DND-41 (cell line): ENCODE data around the gene RAPGEF5.

ENCODE experiments used
- ATAC-seq: fragments of 200-7000 bp; cut with Tn5 transposase; 3 replicates; pipeline ENCODE4 v1.9.1; 2021; ENCODE audit warnings: low read depth; ENCODE audit not compliant: insufficient read depth
- DNase-seq: peaks from one replicate; pipeline ENCODE4 v3.0.0-alpha.2; 2020
- H2AFZ ChIP-seq: 2 replicates; pipeline ENCODE4 v1.6.0; 2012; ENCODE audit warnings: low read depth, low read length
- H3K27ac ChIP-seq: 2 replicates; pipeline ENCODE4 v1.5.1; 2012; ENCODE audit warnings: low read length, inconsistent platforms
- H3K27me3 ChIP-seq: fragments of 200-600 bp; sonication (generic); 2 replicates; pipeline ENCODE4 v1.6.0; 2012; ENCODE audit warnings: low read length, mild to moderate bottlenecking, inconsistent platforms; ENCODE audit not compliant: insufficient read depth, poor library complexity
- H3K36me3 ChIP-seq: 2 replicates; pipeline ENCODE4 v1.5.1; 2012; ENCODE audit warnings: low read length, inconsistent platforms; ENCODE audit not compliant: insufficient read depth
- H3K4me1 ChIP-seq: 2 replicates; pipeline ENCODE4 v1.5.1; 2012; ENCODE audit warnings: mild to moderate bottlenecking, low read length; ENCODE audit not compliant: insufficient read depth
- H3K4me2 ChIP-seq: 2 replicates; pipeline ENCODE4 v1.6.0; 2012; ENCODE audit warnings: mild to moderate bottlenecking, moderate library complexity, low read length, inconsistent platforms; ENCODE audit not compliant: insufficient read depth
- H3K4me3 ChIP-seq, 2 experiments: fragments of 200-600 bp in 1 of 2; shearing (Covaris generic) in 1 of 2; 2 replicates each; pipeline ENCODE4 v1.5.1; 2012 to 2016; ENCODE audit warnings: inconsistent platforms in 2 of 2, low read length in 2 of 2, mild to moderate bottlenecking in 2 of 2, low read depth in 1 of 2, moderate library complexity in 1 of 2
- H3K79me2 ChIP-seq: 2 replicates; pipeline ENCODE4 v1.6.0; 2012; ENCODE audit warnings: low read length, inconsistent platforms; ENCODE audit not compliant: insufficient read depth
- H3K9ac ChIP-seq: 2 replicates; pipeline ENCODE4 v1.6.0; 2012; ENCODE audit warnings: low read depth, mild to moderate bottlenecking, inconsistent platforms, low read length, moderate library complexity
- H3K9me3 ChIP-seq: 2 replicates; pipeline ENCODE4 v1.5.1; 2012; ENCODE audit warnings: low read length, moderate library complexity, mild to moderate bottlenecking, inconsistent platforms; ENCODE audit not compliant: insufficient read depth, severe bottlenecking
- H4K20me1 ChIP-seq: 2 replicates; pipeline ENCODE4 v1.6.0; 2012; ENCODE audit warnings: low read length; ENCODE audit not compliant: insufficient read depth
- CTCF ChIP-seq: IDR thresholded peaks from 2 replicates; pipeline ENCODE4 v1.5.1; 2012; ENCODE audit warnings: borderline replicate concordance, low read length, moderate library complexity, mild to moderate bottlenecking; ENCODE audit not compliant: poor library complexity, severe bottlenecking; ENCODE audit errors: extremely low read depth
- EZH2 ChIP-seq: IDR thresholded peaks from 3 replicates; pipeline ENCODE4 v1.6.1; 2012; ENCODE audit warnings: borderline replicate concordance, low read depth, mild to moderate bottlenecking, moderate library complexity, low read length, inconsistent platforms; ENCODE audit not compliant: severe bottlenecking

Gene RAPGEF5

GRCh38 chr7:22121702-22122474 is 235.1 kb downstream of the RAPGEF5 start:
- no peak overlapping the region for H3K4me2 ChIP-seq
- peaks cover 81% of the 10 kb centered on the region for H3K36me3 ChIP-seq
- H3K27me3 ChIP-seq = no peaks in the 10 kb centered on the region
- H3K79me2 ChIP-seq = no peaks in the 10 kb centered on the region
- no peak overlapping the region for H2AFZ ChIP-seq
- no peak overlapping the region for H3K9ac ChIP-seq
- peak; percentile 44; the same call in 2 of the 3 replicates for ATAC-seq
- no peak overlapping the region for H3K4me3 ChIP-seq
- H3K4me1 ChIP-seq = 0 out of 2 replicates have a peak, but pooled peaks cover 4% of the 10 kb centered on the region
- peak overlapping the region; percentile 4 for H3K27ac ChIP-seq
- no peaks in the 10 kb centered on the region for H3K9me3 ChIP-seq
- H4K20me1 ChIP-seq = no peaks in the 10 kb centered on the region
- TF ChIP-seq EZH2 (no peak), CTCF (no peak)
- no peak for DNase-seq

- H2AFZ ChIP-seq = no peak overlapping the region
- H3K79me2 ChIP-seq = no peaks in the 10 kb centered on the region
- peaks cover 85% of the 10 kb centered on the region for H3K36me3 ChIP-seq
- H3K4me1 ChIP-seq = 0 out of 2 replicates have a peak, but pooled peaks cover 4% of the 10 kb centered on the region
- no peak for ATAC-seq
- TF ChIP-seq EZH2 = no peak
- no peak for TF ChIP-seq CTCF
- no peaks in the 10 kb centered on the region for H3K9me3 ChIP-seq
- H3K4me3 ChIP-seq = no peak overlapping the region
- H3K9ac ChIP-seq = no peak overlapping the region
- H4K20me1 ChIP-seq = no peaks in the 10 kb centered on the region
- DNase-seq = no peak
- no peak overlapping the region for H3K27ac ChIP-seq
- no peaks in the 10 kb centered on the region for H3K27me3 ChIP-seq
- no peak overlapping the region for H3K4me2 ChIP-seq
Observed at GRCh38 chr7:22120391-22121053, 236.4 kb downstream of the RAPGEF5 start.

- Histone ChIP-seq H3K4me3 (no peak overlapping the region), H3K27me3 (no peaks in the 10 kb centered on the region), H3K27ac (no peak overlapping the region), H3K4me2 (no peak overlapping the region), H3K9ac (no peak overlapping the region), H3K36me3 (peaks cover 72% of the 10 kb centered on the region), H2AFZ (no peak overlapping the region), H3K9me3 (no peaks in the 10 kb centered on the region), H3K4me1 (peaks cover 3% of the 10 kb centered on the region; the same call in 1 of the 2 replicates), H4K20me1 (no peaks in the 10 kb centered on the region), H3K79me2 (no peaks in the 10 kb centered on the region)
- DNase-seq (no peak), ATAC-seq (no peak)
- TF ChIP-seq CTCF = no peak
- no peak for TF ChIP-seq EZH2
Observed at GRCh38 chr7:22117222-22117621, 239.7 kb downstream of the RAPGEF5 start.
